HG03442 (cell line): ENCODE measurements around the gene ZDHHC22.

Source experiments
- ATAC-seq: cut with Tn5 transposase; IDR thresholded peaks from one replicate; pipeline ENCODE4 v1.9.1; 2021; ENCODE audit warnings: mild to moderate bottlenecking, moderate library complexity; ENCODE audit not compliant: unreplicated experiment

Gene ZDHHC22

GRCh38 chr14:77128414-77128891 lies 13.1 kb downstream of the ZDHHC22 start:
- no peak for ATAC-seq

DNA sequence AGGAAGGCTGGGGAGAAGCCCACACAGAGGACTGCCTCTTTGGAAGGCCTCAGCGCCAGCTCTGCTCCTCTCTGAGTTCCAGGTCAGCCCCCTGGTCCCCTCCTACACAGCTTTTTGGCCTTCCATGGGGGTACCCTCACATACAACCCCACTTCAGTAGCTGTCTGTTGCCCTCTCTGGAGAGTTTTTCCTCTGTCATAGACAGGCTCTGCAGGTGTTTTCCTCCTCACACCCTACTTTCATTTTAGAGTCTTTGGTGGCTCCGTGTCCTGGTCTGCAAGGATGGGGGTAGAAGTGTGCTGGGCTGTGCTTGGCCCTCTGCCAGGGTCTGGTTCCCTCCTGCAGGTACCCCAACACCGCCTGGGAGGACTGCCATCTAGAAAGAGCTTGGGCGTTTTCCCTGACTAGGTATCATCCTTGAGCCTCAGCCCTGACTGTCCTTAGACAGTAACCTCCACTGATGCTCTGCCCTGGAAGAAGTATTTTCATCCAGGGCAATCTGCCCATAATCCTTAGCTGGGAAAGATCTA lies 15.1 kb downstream of the ZDHHC22 start:
- no peak for ATAC-seq

DNA sequence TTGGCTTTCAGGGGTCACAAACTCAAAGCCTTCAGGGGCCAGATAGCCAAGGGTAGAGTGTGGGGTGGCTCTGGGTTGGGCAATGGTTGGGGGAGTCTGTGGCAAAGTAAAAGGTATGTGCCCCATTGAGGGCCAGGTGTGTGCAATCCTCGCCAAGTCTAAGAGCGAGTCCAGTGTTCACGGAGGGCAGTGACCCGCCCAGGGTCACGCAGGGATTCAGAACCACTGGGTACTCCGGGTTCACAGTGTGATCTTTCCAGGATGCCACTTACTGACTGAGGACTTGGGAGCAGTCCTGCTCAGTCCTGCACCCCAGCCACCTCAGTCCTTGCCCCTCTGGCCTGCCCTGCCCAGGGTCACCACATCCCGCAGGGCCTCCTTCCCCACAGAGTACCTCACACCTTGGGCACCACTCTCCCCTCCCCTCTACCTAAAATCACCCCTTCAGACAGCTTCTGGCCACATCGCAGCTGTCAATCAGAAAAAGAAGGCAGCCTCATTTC lies 15.7 kb downstream of the ZDHHC22 start:
- ATAC-seq: no peak

GRCh38 chr14:77125281-77125801 lies 16.2 kb downstream of the ZDHHC22 start:
- no peak for ATAC-seq

- no peak for ATAC-seq
These were observed 17.0 kb downstream of the ZDHHC22 start for GRCh38 chr14:77124345-77125280.

DNA sequence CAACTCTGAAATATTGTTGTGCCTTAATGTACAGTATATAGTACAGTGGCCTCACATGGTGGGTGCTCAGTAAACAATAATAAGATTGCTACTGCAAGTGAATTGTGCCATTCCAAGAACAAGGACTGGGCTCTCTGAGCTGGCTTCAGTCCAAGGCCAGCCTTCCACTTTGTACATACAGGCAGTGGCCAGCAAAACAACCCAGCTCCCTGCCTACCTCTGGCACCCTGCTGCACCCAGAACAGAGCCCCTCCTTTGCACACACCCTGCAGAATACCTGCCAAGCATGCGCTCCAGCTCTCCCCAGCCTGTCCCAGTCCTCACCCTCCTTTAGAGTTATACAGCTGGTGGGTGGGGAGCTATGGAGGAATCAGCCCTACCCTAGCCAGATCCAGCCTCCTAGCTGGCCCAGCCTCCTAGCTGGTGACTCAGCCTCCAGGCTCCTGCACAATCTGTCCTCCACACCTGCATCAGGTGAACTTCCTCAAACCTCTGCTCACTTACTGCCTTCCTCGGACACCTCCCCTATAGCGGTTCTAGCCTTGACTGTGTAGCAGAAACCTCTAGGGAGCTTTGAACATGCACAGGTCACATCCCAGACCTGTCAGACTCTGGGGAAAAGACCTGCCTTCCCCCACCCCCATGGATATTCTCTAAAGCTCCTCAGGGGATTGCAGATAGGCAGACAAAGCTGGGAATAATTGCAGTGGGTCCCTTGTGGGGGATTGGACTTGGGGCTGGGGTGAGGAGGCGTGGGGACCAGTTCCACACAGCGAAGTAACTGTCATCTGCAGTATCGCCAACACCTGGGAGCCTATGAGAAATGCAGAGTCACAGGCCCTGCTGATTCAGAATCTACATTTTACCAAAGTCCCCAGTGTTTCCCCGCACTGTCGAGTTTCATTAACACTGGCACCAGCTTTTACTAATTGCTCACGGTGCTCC lies 17.9 kb downstream of the ZDHHC22 start:
- no peak for ATAC-seq

DNA sequence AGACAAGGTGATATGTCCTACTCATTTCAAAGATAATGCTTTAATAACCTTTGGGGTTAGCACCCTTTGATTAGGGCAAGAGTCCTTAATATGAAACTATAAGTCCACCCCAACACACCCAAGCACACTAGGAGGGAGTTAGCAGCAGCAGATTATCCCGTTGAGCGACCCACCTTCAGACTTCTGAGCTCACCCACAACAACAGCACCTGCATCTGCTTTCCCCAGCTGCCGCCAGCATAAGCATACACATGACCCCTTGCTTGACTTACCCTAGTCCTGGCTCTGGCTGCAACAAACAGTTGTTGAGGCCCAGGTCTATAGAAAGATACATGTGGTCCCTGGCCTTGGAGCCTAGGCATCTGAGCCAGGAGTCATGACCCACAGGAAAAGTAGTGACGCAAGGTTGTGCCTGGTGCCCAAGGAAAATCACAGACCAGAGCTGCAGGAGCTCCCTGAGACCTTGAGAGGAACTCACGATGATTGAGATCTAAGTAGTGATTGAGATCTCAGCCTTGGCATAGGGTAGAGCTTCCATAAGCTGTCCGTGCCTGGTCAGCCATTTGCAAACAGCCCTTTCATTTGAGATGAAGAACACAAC lies 19.0 kb downstream of the ZDHHC22 start:
- ATAC-seq: no peak

- peak; percentile 77 for ATAC-seq
These were observed 20.5 kb downstream of the ZDHHC22 start for GRCh38 chr14:77120771-77121743.

GRCh38 chr14:77119851-77120250 lies 21.7 kb downstream of the ZDHHC22 start:
- ATAC-seq: no peak

- ATAC-seq: no peak
These were observed 25.3 kb downstream of the ZDHHC22 start for GRCh38 chr14:77116172-77116817.

- ATAC-seq: no peak
These were observed 27.0 kb downstream of the ZDHHC22 start for GRCh38 chr14:77114609-77115008.

DNA sequence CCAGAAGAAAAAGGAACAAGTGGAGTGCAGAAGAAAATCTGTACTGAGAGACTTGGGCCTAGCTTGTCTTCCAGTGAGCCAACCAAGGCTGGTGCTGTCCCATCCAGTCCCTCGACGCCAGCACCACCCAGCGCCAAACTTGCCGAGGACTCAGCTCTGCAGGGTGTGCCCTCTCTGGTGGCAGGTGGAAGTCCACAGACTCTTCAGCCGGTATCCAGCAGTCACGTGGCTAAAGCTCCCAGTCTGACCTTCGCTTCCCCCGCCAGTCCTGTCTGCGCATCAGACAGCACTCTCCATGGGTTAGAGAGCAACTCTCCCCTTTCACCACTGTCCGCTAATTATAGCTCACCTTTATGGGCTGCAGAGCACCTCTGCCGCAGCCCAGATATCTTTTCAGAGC lies 27.9 kb downstream of the ZDHHC22 start:
- ATAC-seq: no peak

DNA sequence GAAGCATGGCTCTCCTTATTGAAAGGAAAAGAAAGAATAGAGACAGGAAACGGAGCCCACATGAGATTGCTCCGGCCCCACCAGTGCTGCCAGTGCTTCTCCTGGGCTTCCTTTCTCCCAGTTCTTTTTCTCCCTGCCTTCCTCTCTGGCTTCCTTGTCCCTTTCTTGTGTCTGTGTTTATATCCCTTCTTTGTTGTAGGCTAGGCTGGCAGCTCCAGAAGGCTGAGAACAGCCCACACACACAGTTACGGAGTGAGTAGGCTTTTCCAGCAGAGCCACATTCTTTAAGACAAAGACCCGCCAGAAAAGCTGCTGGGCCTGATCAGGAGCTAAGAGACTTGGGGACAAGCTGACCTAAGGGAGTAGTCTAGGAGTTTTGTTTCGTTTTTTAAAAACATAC lies 30.6 kb downstream of the ZDHHC22 start:
- no peak for ATAC-seq

- no peak for ATAC-seq
These were observed 31.3 kb downstream of the ZDHHC22 start for GRCh38 chr14:77110286-77110685.

DNA sequence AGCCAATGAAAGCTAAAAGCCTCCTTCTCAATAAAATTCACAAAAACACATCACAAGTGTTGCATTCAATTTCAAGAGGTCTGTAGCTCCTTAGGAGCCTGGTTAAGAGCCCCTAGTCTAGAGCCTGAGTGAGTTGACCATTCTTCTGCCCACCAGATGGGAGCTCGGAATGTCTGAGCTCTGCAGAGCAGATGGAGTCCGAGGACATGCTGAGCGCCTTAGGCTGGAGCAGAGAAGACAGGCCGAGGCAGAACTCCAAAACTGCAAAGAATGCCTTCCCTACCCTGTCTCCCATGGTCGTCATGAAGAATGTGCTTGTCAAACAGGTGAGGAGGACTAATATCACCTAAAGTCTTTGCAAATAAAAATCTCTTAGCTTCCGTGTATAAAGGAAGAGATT lies 31.9 kb downstream of the ZDHHC22 start:
- ATAC-seq: no peak

DNA sequence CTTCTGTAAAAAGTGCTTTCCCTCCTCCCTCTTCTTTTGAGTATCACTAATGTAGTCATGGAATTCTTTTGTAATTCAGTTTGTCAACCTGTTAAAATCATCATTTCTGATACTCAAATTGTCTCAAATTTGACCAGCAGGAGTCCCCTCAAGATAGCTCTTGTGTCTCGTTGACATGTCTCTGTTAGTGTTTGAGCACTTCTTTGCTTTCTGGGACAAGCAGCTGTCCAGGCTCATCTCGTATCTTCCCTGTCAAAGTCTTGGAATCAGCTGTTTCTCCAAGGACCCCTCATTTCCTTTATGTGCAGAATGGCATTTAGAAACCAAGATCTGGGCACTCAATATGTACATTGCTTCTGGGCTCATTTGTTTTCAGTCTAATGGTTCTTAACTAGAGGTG lies 32.8 kb downstream of the ZDHHC22 start:
- ATAC-seq: no peak

DNA sequence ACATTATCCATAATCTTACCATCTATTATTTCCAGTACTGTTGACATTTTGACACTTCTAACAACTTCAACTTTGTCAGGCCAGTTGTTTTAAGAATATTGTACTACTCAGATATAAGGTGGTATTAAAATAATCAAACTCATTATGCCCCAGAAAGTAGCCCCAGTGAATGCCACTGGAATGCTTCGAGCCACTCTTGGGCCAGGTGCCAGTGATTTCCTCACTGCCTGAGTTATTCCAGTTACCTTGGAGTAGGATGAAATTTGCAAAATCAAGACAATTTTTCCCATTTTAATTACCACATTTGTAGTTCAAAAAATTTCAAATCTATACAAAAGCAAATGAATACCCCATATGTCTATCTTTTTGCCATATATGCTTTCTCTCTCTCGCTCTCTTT lies 34.4 kb downstream of the ZDHHC22 start:
- no peak for ATAC-seq

DNA sequence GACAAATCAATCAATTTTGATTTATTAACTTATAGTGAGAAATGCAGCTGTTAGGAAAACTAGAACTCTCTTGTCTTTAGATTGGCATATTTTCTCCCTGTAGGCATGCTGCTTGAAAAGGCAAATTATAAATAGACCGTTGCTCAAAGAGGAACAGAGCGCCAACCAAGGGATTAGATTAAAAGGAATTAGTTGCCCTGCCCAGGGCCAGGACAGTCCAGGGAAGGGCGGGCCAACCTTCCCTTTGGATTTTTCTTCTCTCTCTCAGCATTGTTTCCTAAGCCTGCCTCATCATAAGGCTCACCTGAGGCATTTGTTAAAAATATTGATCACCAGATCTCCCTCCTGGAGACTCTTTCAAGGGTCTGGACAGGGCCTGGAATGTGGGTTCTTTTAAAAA lies 34.9 kb downstream of the ZDHHC22 start:
- no peak for ATAC-seq
